D341Med (cell line): ENCODE data around the gene CACNA1S.
A peak's percentile ranks its signal among the peaks of the same experiment; 100 is the strongest.

Experiments used
- DNase-seq: peaks from one replicate; pipeline ENCODE4 v3.0.0; 2012; ENCODE audit warnings: low spot score

CACNA1S gene

GRCh38 chr1:201116091-201116490, 3.9 kb upstream of the CACNA1S start:
- DNase-seq: peak; percentile 69

GRCh38 chr1:201115390-201115937, 3.2 kb upstream of the CACNA1S start:
- no peak for DNase-seq

- peak; percentile 93 for DNase-seq
Observed at GRCh38 chr1:201114245-201115131, 2.3 kb upstream of the CACNA1S start.

GRCh38 chr1:201113451-201114244, 1.4 kb upstream of the CACNA1S start:
- no peak for DNase-seq

- DNase-seq: no peak
Observed at GRCh38 chr1:201112926-201113325, 700 bp upstream of the CACNA1S start.

GRCh38 chr1:201111672-201112071, 554 bp downstream of the CACNA1S start:
- no peak for DNase-seq

GRCh38 chr1:201111156-201111555, 1.1 kb downstream of the CACNA1S start:
- no peak for DNase-seq

- no peak for DNase-seq
Observed at GRCh38 chr1:201110616-201111015, 1.6 kb downstream of the CACNA1S start.

GRCh38 chr1:201110138-201110537, 2.1 kb downstream of the CACNA1S start:
- DNase-seq: no peak

- DNase-seq: no peak
Observed at GRCh38 chr1:201109651-201110050, 2.6 kb downstream of the CACNA1S start.

- DNase-seq: no peak
Observed at GRCh38 chr1:201108614-201109013, 3.6 kb downstream of the CACNA1S start.

GRCh38 chr1:201105688-201106087, 6.5 kb downstream of the CACNA1S start:
- no peak for DNase-seq

GRCh38 chr1:201104141-201104540, 8.1 kb downstream of the CACNA1S start:
- DNase-seq: no peak

- DNase-seq: no peak
Observed at GRCh38 chr1:201103666-201104065, 8.6 kb downstream of the CACNA1S start.

GRCh38 chr1:201100169-201100930, 11.9 kb downstream of the CACNA1S start:
- DNase-seq: no peak

- DNase-seq: no peak
Observed at GRCh38 chr1:201098992-201099677, 13.1 kb downstream of the CACNA1S start.

- no peak for DNase-seq
Observed at GRCh38 chr1:201096977-201097856, 15.0 kb downstream of the CACNA1S start.

GRCh38 chr1:201096041-201096461, 16.2 kb downstream of the CACNA1S start:
- DNase-seq: no peak

GRCh38 chr1:201095581-201095980, 16.6 kb downstream of the CACNA1S start:
- no peak for DNase-seq

- DNase-seq: no peak
Observed at GRCh38 chr1:201094832-201095231, 17.4 kb downstream of the CACNA1S start.
